ENCODE results near the gene PLET1.

PLET1 gene

DNA sequence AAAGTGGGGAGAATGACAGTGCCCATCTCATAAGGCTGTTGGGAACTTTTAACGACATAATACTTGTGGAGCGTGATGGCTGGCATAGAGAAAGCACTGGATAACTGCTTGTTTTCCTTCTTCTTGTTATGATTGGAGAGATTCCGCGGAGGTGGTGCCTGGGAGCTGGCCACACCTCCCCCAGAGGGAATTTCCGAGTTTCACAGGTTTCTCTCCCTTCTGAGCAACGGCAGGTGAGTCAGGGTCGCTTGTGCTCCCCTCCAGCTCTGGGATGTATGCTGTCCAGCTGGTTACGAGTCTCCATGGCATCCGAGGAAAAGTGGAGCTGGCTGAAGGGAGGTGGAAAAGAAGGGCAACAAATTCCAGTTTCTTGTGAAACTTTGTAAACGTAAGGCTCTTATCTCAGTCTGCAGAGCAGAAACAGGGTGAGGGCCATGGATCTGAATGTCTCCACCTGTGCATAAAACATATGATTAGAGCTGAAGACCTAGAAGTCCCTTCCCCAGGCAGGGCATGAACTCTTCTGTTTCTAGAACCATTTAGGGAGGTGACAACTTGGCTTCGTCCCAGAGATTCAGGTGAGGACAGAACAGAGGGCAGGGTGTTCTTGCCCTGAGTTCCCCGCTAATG, 10.0 kb upstream of the PLET1 start:
- Histone ChIP-seq H3K27me3 (ENCODE audit: low read length) (no peaks in the 10 kb centered on the region), H3K9ac (ENCODE audit: low read length) (no peak overlapping the region), H3K27ac (ENCODE audit: low read depth, low read length) (no peak overlapping the region), H4K20me1 (ENCODE audit: low read depth, low read length) (no peaks in the 10 kb centered on the region), H3K9me3 (ENCODE audit: insufficient read depth, low read length) (no peaks in the 10 kb centered on the region), H3F3A (ENCODE audit: insufficient read depth) (no peaks in the 10 kb centered on the region), H3K79me2 (ENCODE audit: insufficient read depth, low read length) (no peaks in the 10 kb centered on the region), H3K4me3 (ENCODE audit: insufficient read depth, low read length, poor library complexity, severe bottlenecking) (no peak overlapping the region), H3K4me2 (ENCODE audit: low read depth, low read length, poor library complexity, severe bottlenecking) (no peak overlapping the region), H2AFZ (ENCODE audit: low read depth, low read length, severe bottlenecking) (no peak overlapping the region), H3K36me3 (ENCODE audit: low read length) (no peaks in the 10 kb centered on the region), H3K9me2 (replicated peaks; ENCODE audit: insufficient read depth, low read length) (no peaks in the 10 kb centered on the region)
- TF ChIP-seq, protein P1, sequence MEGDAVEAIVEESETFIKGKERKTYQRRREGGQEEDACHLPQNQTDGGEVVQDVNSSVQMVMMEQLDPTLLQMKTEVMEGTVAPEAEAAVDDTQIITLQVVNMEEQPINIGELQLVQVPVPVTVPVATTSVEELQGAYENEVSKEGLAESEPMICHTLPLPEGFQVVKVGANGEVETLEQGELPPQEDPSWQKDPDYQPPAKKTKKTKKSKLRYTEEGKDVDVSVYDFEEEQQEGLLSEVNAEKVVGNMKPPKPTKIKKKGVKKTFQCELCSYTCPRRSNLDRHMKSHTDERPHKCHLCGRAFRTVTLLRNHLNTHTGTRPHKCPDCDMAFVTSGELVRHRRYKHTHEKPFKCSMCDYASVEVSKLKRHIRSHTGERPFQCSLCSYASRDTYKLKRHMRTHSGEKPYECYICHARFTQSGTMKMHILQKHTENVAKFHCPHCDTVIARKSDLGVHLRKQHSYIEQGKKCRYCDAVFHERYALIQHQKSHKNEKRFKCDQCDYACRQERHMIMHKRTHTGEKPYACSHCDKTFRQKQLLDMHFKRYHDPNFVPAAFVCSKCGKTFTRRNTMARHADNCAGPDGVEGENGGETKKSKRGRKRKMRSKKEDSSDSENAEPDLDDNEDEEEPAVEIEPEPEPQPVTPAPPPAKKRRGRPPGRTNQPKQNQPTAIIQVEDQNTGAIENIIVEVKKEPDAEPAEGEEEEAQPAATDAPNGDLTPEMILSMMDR (IDR thresholded peaks at IDR 0.05; ENCODE audit: insufficient read depth, low read length, poor library complexity, severe bottlenecking) = no peak
- no peak for TF ChIP-seq EZH2phosphoT487 (conservative IDR thresholded peaks at IDR 0.05; ENCODE audit: low read length)

DNA sequence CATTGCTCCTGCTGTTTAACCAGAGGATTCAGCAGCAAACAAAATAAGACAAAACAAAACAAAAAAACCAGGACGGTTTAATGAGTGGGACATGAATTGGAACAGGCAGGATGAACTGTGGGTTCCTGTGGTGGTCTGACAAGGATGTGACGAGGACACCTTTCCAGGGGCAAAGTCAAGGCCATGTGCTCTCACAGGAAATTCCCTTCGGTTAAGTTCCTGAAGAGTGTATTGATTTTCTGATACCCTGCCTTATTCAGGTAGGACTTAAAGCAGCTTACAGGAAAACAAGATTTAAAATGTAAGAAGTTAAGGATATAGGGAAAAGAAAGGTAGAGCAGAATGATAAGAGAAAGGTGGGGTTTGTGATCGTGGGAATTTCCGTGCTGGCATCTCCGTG, 8.5 kb upstream of the PLET1 start:
- H2AFZ ChIP-seq (ENCODE audit: low read depth, low read length, severe bottlenecking) = no peak overlapping the region
- no peaks in the 10 kb centered on the region for H3F3A ChIP-seq (ENCODE audit: insufficient read depth)
- H3K79me2 ChIP-seq (ENCODE audit: insufficient read depth, low read length) = no peaks in the 10 kb centered on the region
- no peak overlapping the region for H3K4me2 ChIP-seq (ENCODE audit: low read depth, low read length, poor library complexity, severe bottlenecking)
- no peak overlapping the region for H3K9ac ChIP-seq (ENCODE audit: low read length)
- no peaks in the 10 kb centered on the region for H3K9me2 ChIP-seq (replicated peaks; ENCODE audit: insufficient read depth, low read length)
- no peak overlapping the region for H3K27ac ChIP-seq (ENCODE audit: low read depth, low read length)
- TF ChIP-seq, protein P1 (IDR thresholded peaks at IDR 0.05; ENCODE audit: insufficient read depth, low read length, poor library complexity, severe bottlenecking) = no peak
- no peak for TF ChIP-seq EZH2phosphoT487 (conservative IDR thresholded peaks at IDR 0.05; ENCODE audit: low read length)
- H3K9me3 ChIP-seq (ENCODE audit: insufficient read depth, low read length) = no peaks in the 10 kb centered on the region
- no peaks in the 10 kb centered on the region for H4K20me1 ChIP-seq (ENCODE audit: low read depth, low read length)
- no peaks in the 10 kb centered on the region for H3K27me3 ChIP-seq (ENCODE audit: low read length)
- H3K4me3 ChIP-seq (ENCODE audit: insufficient read depth, low read length, poor library complexity, severe bottlenecking) = no peak overlapping the region
- no peaks in the 10 kb centered on the region for H3K36me3 ChIP-seq (ENCODE audit: low read length)

DNA sequence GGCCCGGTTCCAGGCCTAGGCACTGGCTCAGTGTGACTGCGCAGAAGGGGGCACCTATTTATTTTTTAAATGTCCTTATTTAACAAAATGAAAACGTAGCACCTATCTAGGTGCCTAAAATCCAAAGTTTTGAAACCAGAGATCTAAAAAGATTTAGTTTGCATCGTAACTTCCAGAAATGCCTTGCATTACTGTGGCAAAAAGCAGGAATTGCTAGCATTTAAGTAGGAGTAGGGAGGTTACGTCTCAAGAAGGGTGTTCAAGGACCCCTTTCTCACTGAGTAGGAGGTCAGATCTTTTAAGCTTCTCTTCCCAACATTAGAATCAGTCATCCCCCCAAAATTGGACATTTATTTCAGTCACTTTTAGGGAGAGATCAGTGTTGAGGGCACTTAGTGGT, 7.7 kb upstream of the PLET1 start:
- H3K4me3 ChIP-seq (ENCODE audit: insufficient read depth, low read length, poor library complexity, severe bottlenecking) = no peak overlapping the region
- H3K9ac ChIP-seq (ENCODE audit: low read length) = no peak overlapping the region
- H3K4me2 ChIP-seq (ENCODE audit: low read depth, low read length, poor library complexity, severe bottlenecking) = no peak overlapping the region
- no peaks in the 10 kb centered on the region for H4K20me1 ChIP-seq (ENCODE audit: low read depth, low read length)
- H3K36me3 ChIP-seq (ENCODE audit: low read length) = no peaks in the 10 kb centered on the region
- H3K79me2 ChIP-seq (ENCODE audit: insufficient read depth, low read length) = no peaks in the 10 kb centered on the region
- no peak overlapping the region for H2AFZ ChIP-seq (ENCODE audit: low read depth, low read length, severe bottlenecking)
- no peak overlapping the region for H3K27ac ChIP-seq (ENCODE audit: low read depth, low read length)
- H3K9me2 ChIP-seq (replicated peaks; ENCODE audit: insufficient read depth, low read length) = no peaks in the 10 kb centered on the region
- H3K27me3 ChIP-seq (ENCODE audit: low read length) = no peaks in the 10 kb centered on the region
- no peak for TF ChIP-seq EZH2phosphoT487 (conservative IDR thresholded peaks at IDR 0.05; ENCODE audit: low read length)
- TF ChIP-seq, protein P1 (IDR thresholded peaks at IDR 0.05; ENCODE audit: insufficient read depth, low read length, poor library complexity, severe bottlenecking) = no peak
- no peaks in the 10 kb centered on the region for H3K9me3 ChIP-seq (ENCODE audit: insufficient read depth, low read length)
- H3F3A ChIP-seq (ENCODE audit: insufficient read depth) = no peaks in the 10 kb centered on the region
